Rectal smooth muscle tissue (tissue), 1 donor: Measurements from ENCODE around the gene USP17L17.
"Not testable (repeated sequence)": the region's sequence is repeated elsewhere in the genome, so short reads cannot be mapped to it uniquely, and the experiment has no call there.

Experiments
- H3K27ac ChIP-seq: one replicate; pipeline ENCODE4 v1.7.0; 2013; ENCODE audit warnings: low read depth, low read length, inconsistent platforms
- H3K27me3 ChIP-seq: one replicate; pipeline ENCODE4 v1.7.0; 2013; ENCODE audit warnings: low read length; ENCODE audit not compliant: control insufficient read depth, insufficient read depth
- H3K36me3 ChIP-seq: one replicate; pipeline ENCODE4 v1.7.0; 2013; ENCODE audit warnings: low read length; ENCODE audit not compliant: control insufficient read depth, insufficient read depth
- H3K4me1 ChIP-seq: one replicate; pipeline ENCODE4 v1.7.0; 2013; ENCODE audit warnings: low read length; ENCODE audit not compliant: control insufficient read depth, insufficient read depth
- H3K4me3 ChIP-seq: one replicate; pipeline ENCODE4 v1.7.0; 2013; ENCODE audit warnings: low read length
- H3K9ac ChIP-seq: one replicate; pipeline ENCODE4 v1.7.0; 2013; ENCODE audit warnings: low read length

USP17L17 gene

DNA sequence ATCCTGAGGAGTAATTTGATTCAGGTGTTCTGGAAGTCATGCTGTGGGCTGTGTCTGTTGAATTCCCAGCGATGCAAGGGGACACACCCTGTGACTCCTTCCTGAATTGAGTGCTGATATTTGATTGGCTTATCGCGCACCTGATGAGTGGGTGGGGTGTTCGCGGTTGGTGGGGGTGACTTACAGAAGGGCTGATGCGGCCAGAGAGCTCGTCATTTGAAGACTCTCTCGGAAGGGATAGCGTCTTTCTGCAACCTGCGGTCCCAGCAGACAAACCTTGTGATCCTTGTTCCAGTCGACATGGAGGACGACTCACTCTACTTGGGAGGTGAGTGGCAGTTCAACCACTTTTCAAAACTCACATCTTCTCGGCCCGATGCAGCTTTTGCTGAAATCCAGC, at the start of gene USP17L17:
USP17L17 (plus strand) TSS at position 301 of the 400 bp plus-strand sequence; CDS start at position 301, 0 bp downstream.
- H3K27ac ChIP-seq, H3K4me3 ChIP-seq, H3K9ac ChIP-seq, H3K4me1 ChIP-seq, H3K27me3 ChIP-seq, H3K36me3 ChIP-seq: not testable (repeated sequence)

DNA sequence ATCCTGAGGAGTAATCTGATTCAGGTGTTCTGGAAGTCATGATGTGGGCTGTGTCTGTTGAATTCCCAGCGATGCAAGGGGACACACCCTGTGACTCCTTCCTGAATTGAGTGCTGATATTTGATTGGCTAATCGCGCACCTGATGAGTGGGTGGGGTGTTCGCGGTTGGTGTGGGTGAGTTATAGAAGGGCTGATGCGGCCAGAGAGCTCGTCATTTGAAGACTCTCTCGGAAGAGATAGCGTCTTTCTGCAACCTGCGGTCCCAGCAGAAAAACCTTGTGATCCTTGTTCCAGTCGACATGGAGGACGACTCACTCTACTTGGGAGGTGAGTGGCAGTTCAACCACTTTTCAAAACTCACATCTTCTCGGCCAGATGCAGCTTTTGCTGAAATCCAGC, 33.3 kb upstream of the USP17L17 start, which contains the start of gene USP17L10:
USP17L10 (plus strand) TSS at position 301 of the 400 bp plus-strand sequence; CDS start at position 301, 0 bp downstream.
- H3K4me1 ChIP-seq, H3K36me3 ChIP-seq, H3K9ac ChIP-seq, H3K27ac ChIP-seq, H3K4me3 ChIP-seq, H3K27me3 ChIP-seq: not testable (repeated sequence)

DNA sequence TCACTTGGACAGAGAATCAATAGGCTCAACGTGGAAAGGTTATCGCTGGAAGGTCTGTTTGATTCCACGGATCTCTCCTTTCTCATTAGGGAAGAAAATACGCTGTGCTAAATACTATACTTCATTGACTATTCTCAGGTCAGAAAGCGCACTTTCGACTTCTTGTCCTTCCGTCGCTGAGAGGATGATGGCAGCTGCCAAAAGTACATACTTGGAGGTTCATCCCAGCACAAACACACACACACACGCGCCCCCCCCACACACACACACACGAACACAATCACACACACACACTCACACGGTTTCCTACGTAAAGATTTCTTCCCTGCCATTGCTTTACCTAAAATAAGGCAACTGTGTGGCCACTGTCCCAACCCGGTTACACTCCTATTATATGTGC, 29.0 kb upstream of the USP17L17 start:
- not testable (repeated sequence) for H3K4me3 ChIP-seq, H3K9ac ChIP-seq, H3K4me1 ChIP-seq, H3K36me3 ChIP-seq, H3K27me3 ChIP-seq, H3K27ac ChIP-seq

GRCh38 chr4:9215105-9215504, 28.6 kb upstream of the USP17L17 start, which contains the start of gene USP17L11:
Gene USP17L11, plus strand, starts transcription at chr4:9215405. Its CDS starts 0 bp downstream, at chr4:9215405.
- not testable (repeated sequence) for H3K27me3 ChIP-seq, H3K4me1 ChIP-seq, H3K9ac ChIP-seq, H3K36me3 ChIP-seq, H3K4me3 ChIP-seq, H3K27ac ChIP-seq

GRCh38 chr4:9219852-9220251, 23.8 kb upstream of the USP17L17 start, which contains the start of gene USP17L12:
Gene USP17L12, plus strand, starts transcription at chr4:9220152. Its CDS starts 0 bp downstream, at chr4:9220152.
- not testable (repeated sequence) for H3K27me3 ChIP-seq, H3K36me3 ChIP-seq, H3K4me3 ChIP-seq, H3K9ac ChIP-seq, H3K27ac ChIP-seq, H3K4me1 ChIP-seq

GRCh38 chr4:9224596-9224995, 19.1 kb upstream of the USP17L17 start, which contains the start of gene USP17L13:
Gene USP17L13, plus strand, starts transcription at chr4:9224896. Its CDS starts 0 bp downstream, at chr4:9224896.
- H3K4me1 ChIP-seq, H3K36me3 ChIP-seq, H3K27ac ChIP-seq: not testable (repeated sequence)

GRCh38 chr4:9230249-9230648, 13.4 kb upstream of the USP17L17 start:
- H3K27me3 ChIP-seq, H3K27ac ChIP-seq, H3K9ac ChIP-seq, H3K36me3 ChIP-seq, H3K4me1 ChIP-seq, H3K4me3 ChIP-seq: not testable (repeated sequence)

More at GRCh38 chr4:9224596-9224995, 19.1 kb upstream of the USP17L17 start, which contains the start of gene USP17L13:
- not testable (repeated sequence) for H3K9ac ChIP-seq, H3K4me3 ChIP-seq, H3K27me3 ChIP-seq

- not testable (repeated sequence) for H3K27me3 ChIP-seq, H3K9ac ChIP-seq, H3K4me3 ChIP-seq, H3K4me1 ChIP-seq, H3K27ac ChIP-seq, H3K36me3 ChIP-seq
Measured at GRCh38 chr4:9234085-9234484, 9.6 kb upstream of the USP17L17 start, which contains the start of gene USP17L15. Gene USP17L15, plus strand, starts transcription at chr4:9234385. Its CDS starts 0 bp downstream, at chr4:9234385.

- not testable (repeated sequence) for H3K27me3 ChIP-seq, H3K4me1 ChIP-seq, H3K4me3 ChIP-seq, H3K27ac ChIP-seq, H3K36me3 ChIP-seq, H3K9ac ChIP-seq
Measured at GRCh38 chr4:9238461-9238860, 5.2 kb upstream of the USP17L17 start.

DNA sequence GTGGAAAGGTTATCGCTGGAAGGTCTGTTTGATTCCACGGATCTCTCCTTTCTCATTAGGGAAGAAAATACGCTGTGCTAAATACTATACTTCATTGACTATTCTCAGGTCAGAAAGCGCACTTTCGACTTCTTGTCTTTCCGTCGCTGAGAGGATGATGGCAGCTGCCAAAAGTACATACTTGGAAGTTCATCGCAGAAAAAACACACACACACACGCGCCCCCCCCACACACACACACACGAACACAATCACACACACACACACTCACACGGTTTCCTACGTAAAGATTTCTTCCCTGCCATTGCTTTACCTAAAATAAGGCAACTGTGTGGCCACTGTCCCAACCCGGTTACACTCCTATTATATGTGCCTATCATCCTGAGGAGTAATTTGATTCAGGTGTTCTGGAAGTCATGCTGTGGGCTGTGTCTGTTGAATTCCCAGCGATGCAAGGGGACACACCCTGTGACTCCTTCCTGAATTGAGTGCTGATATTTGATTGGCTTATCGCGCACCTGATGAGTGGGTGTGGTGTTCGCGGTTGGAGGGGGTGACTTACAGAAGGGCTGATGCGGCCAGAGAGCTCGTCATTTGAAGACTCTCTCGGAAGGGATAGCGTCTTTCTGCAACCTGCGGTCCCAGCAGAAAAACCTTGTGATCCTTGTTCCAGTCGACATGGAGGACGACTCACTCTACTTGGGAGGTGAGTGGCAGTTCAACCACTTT, 4.4 kb downstream of the USP17L17 start, which contains the start of gene USP17L18:
USP17L18 (plus strand) TSS at position 678 of the 728 bp plus-strand sequence; CDS start at position 678, 0 bp downstream.
- not testable (repeated sequence) for H3K36me3 ChIP-seq, H3K27ac ChIP-seq, H3K27me3 ChIP-seq, H3K4me3 ChIP-seq, H3K9ac ChIP-seq, H3K4me1 ChIP-seq

- not testable (repeated sequence) for H3K27me3 ChIP-seq, H3K36me3 ChIP-seq, H3K9ac ChIP-seq, H3K27ac ChIP-seq, H3K4me3 ChIP-seq, H3K4me1 ChIP-seq
Measured at GRCh38 chr4:9253078-9253477, 9.4 kb downstream of the USP17L17 start, which contains the start of gene USP17L19. Gene USP17L19, plus strand, starts transcription at chr4:9253378. Its CDS starts 0 bp downstream, at chr4:9253378.

- H3K27ac ChIP-seq, H3K9ac ChIP-seq, H3K36me3 ChIP-seq, H3K27me3 ChIP-seq, H3K4me3 ChIP-seq, H3K4me1 ChIP-seq: not testable (repeated sequence)
Measured at GRCh38 chr4:9257824-9258223, 14.1 kb downstream of the USP17L17 start, which contains the start of gene USP17L20. Gene USP17L20, plus strand, starts transcription at chr4:9258124. Its CDS starts 0 bp downstream, at chr4:9258124.

DNA sequence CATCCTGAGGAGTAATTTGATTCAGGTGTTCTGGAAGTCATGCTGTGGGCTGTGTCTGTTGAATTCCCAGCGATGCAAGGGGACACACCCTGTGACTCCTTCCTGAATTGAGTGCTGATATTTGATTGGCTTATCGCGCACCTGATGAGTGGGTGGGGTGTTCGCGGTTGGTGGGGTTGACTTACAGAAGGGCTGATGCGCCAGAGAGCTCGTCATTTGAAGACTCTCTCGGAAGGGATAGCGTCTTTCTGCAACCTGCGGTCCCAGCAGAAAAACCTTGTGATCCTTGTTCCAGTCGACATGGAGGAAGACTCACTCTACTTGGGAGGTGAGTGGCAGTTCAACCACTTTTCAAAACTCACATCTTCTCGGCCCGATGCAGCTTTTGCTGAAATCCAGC, 18.9 kb downstream of the USP17L17 start, which contains the start of gene USP17L21:
USP17L21 (plus strand) TSS at position 301 of the 400 bp plus-strand sequence; CDS start at position 301, 0 bp downstream.
- not testable (repeated sequence) for H3K4me1 ChIP-seq, H3K36me3 ChIP-seq, H3K9ac ChIP-seq, H3K27me3 ChIP-seq, H3K27ac ChIP-seq, H3K4me3 ChIP-seq
